Keratinocyte (primary cell): Measurements from ENCODE around the gene ZFYVE19. TPM values are rescaled to one million over a fixed set of nuclear protein-coding genes. Genes with fewer than 3 reads are reported as not detected.

Experiments
- DNase-seq: peaks from one replicate; pipeline ENCODE4 v3.0.0-alpha.2; 2011; ENCODE audit warnings: low read depth, missing footprints, low spot score
- FAIRE-seq: peaks from 2 replicates; lab custom pipeline; 2011; peaks lifted over from hg19 to GRCh38; lab: Jason Lieb, UNC
- H2AFZ ChIP-seq: 2 replicates; pipeline ENCODE4 v1.6.0; 2012; ENCODE audit warnings: low read length, control low read depth, inconsistent platforms; ENCODE audit not compliant: control insufficient read depth
- H3K27ac ChIP-seq: 2 replicates; pipeline ENCODE4 v1.5.1; 2011; ENCODE audit warnings: low read length; ENCODE audit not compliant: control insufficient read depth, insufficient read depth
- H3K27me3 ChIP-seq: 3 replicates; pipeline ENCODE4 v1.6.0; 2011; ENCODE audit warnings: low read length; ENCODE audit not compliant: control insufficient read depth, insufficient read depth; ENCODE audit errors: extremely low read depth
- H3K36me3 ChIP-seq, 2 experiments: 2 replicates in 1 of 2; 3 replicates in 1 of 2; pipeline ENCODE4 v1.5.1; 2011; ENCODE audit warnings: low read length in 2 of 2, mild to moderate bottlenecking in 1 of 2; ENCODE audit not compliant: control insufficient read depth in 2 of 2, insufficient read depth in 2 of 2; ENCODE audit errors: extremely low read depth in 1 of 2
- H3K4me1 ChIP-seq: 3 replicates; pipeline ENCODE4 v1.5.1; 2011; ENCODE audit warnings: low read length; ENCODE audit not compliant: control insufficient read depth, insufficient read depth; ENCODE audit errors: extremely low read depth
- H3K4me2 ChIP-seq: 3 replicates; pipeline ENCODE4 v1.6.0; 2011; ENCODE audit warnings: low read depth, low read length; ENCODE audit not compliant: control insufficient read depth, insufficient read depth; ENCODE audit errors: extremely low read depth
- H3K4me3 ChIP-seq, 3 experiments: fragments of 200-600 bp in 1 of 3; sonication (generic) in 1 of 3; 2 replicates in 2 of 3; 3 replicates in 1 of 3; pipeline ENCODE4 v1.5.1; 2011 to 2016; ENCODE audit warnings: low read length in 3 of 3, mild to moderate bottlenecking in 3 of 3, control low read depth in 2 of 3, inconsistent platforms in 1 of 3, low read depth in 1 of 3, mixed read lengths in 1 of 3, mixed run types in 1 of 3, moderate library complexity in 1 of 3; ENCODE audit not compliant: control insufficient read depth in 2 of 3, insufficient read depth in 2 of 3; ENCODE audit errors: extremely low read depth in 1 of 3
- H3K79me2 ChIP-seq: 2 replicates; pipeline ENCODE4 v1.6.0; 2012; ENCODE audit warnings: low read length; ENCODE audit not compliant: control insufficient read depth, insufficient read depth
- H3K9ac ChIP-seq: 3 replicates; pipeline ENCODE4 v1.6.0; 2011; ENCODE audit warnings: low read length; ENCODE audit not compliant: control insufficient read depth, insufficient read depth; ENCODE audit errors: extremely low read depth
- H3K9me1 ChIP-seq: 3 replicates; pipeline ENCODE4 v1.6.0; 2011; ENCODE audit warnings: low read length; ENCODE audit not compliant: control insufficient read depth, insufficient read depth; ENCODE audit errors: extremely low read depth
- H3K9me3 ChIP-seq: 2 replicates; pipeline ENCODE4 v1.5.1; 2012; ENCODE audit warnings: low read depth, low read length; ENCODE audit not compliant: control insufficient read depth
- H4K20me1 ChIP-seq: 3 replicates; pipeline ENCODE4 v1.6.0; 2011; ENCODE audit warnings: low read length; ENCODE audit not compliant: control insufficient read depth, insufficient read depth; ENCODE audit errors: extremely low read depth
- CTCF ChIP-seq, 3 experiments: IDR thresholded peaks in 1 of 3; conservative IDR thresholded peaks in 1 of 3; optimal IDR thresholded peaks in 1 of 3; 2 replicates in 2 of 3; 3 replicates in 1 of 3; pipeline versions ENCODE3 to v1.5.1; 2011; ENCODE audit warnings: low read length in 3 of 3, mild to moderate bottlenecking in 3 of 3, moderate library complexity in 2 of 3, control low read depth in 1 of 3, inconsistent platforms in 1 of 3; ENCODE audit not compliant: insufficient read depth in 2 of 3; ENCODE audit errors: extremely low read depth in 1 of 3
- EZH2 ChIP-seq: IDR thresholded peaks from one replicate; pipeline ENCODE4 v1.6.1; 2012; ENCODE audit warnings: inconsistent platforms, mild to moderate bottlenecking, low read length, moderate library complexity
- dilution Hi-C: fragments of 300-500 bp; cut with MboI; formaldehyde crosslinking; loops from one replicate; pipeline ENCODE4 v1.7.0; 2020; ENCODE audit warnings: low sequenced_read_pairs; ENCODE audit not compliant: extremely low pct_ligation_motif_present
- polyA plus RNA-seq, 5 experiments: library from polyadenylated mRNA; depleted of rRNA in 3 of 5; stranded (reverse) in 3 of 5; stranded (forward) in 1 of 5; unstranded in 1 of 5; fragments of >200 nt; gene quantifications; 1 replicate in 1 of 5; 2 replicates in 3 of 5; 3 replicates in 1 of 5; pipeline versions ENCODE4 v1.2.1 to v1.2.3, GENCODE V29; 2011 to 2012; ENCODE audit warnings: missing spikeins in 2 of 5, low read depth in 1 of 5, low replicate concordance in 1 of 5

ZFYVE19 gene
- polyA plus RNA-seq, 1 donor (not counting 4 experiments of a cell fraction or from before 2014, with no cell fraction given) = 19.0 TPM

GRCh38 chr15:40853241-40853890, 46.5 kb downstream of the ZFYVE19 start:
- TF ChIP-seq EZH2 = no peak
- TF ChIP-seq CTCF (optimal IDR thresholded peaks at IDR 0.05 in 1 of 3, IDR thresholded peaks at IDR 0.05 in 1 of 3, conservative IDR thresholded peaks at IDR 0.05 in 1 of 3; ENCODE audit: extremely low read depth in 1 of 3, insufficient read depth in 2 of 3, low read length in 3 of 3) = no peak
- no peak overlapping the region for H3K4me3 ChIP-seq
- peaks cover 38% of the 10 kb centered on the region for H3K79me2 ChIP-seq
- no peaks in the 10 kb centered on the region for H4K20me1 ChIP-seq
- no peaks in the 10 kb centered on the region for H3K27me3 ChIP-seq
- H3K9me1 ChIP-seq = no peaks in the 10 kb centered on the region
- peaks cover 7% of the 10 kb centered on the region for H3K4me1 ChIP-seq
- peaks cover 55 to 60% of the 10 kb centered on the region in 2 experiments for H3K36me3 ChIP-seq
- FAIRE-seq (no peak), DNase-seq (no peak)
- no peak overlapping the region for H3K4me2 ChIP-seq
- no peak overlapping the region for H3K9ac ChIP-seq
- H2AFZ ChIP-seq = no peak overlapping the region
- dilution Hi-C loops = no loop called here
- no peaks in the 10 kb centered on the region for H3K9me3 ChIP-seq
- no peak overlapping the region for H3K27ac ChIP-seq

- TF ChIP-seq EZH2 = no peak
- TF ChIP-seq CTCF (optimal IDR thresholded peaks at IDR 0.05 in 1 of 3, IDR thresholded peaks at IDR 0.05 in 1 of 3, conservative IDR thresholded peaks at IDR 0.05 in 1 of 3; ENCODE audit: extremely low read depth in 1 of 3, insufficient read depth in 2 of 3, low read length in 3 of 3) = no peak
- DNase-seq = no peak
- H3K4me1 ChIP-seq = peaks cover 7% of the 10 kb centered on the region
- FAIRE-seq = no peak
- H3K4me2 ChIP-seq = no peak overlapping the region
- no peaks in the 10 kb centered on the region for H3K9me3 ChIP-seq
- no peak overlapping the region for H2AFZ ChIP-seq
- no peaks in the 10 kb centered on the region for H3K9me1 ChIP-seq
- dilution Hi-C loops = no loop called here
- peaks cover 31% of the 10 kb centered on the region for H3K79me2 ChIP-seq
- H3K9ac ChIP-seq = no peak overlapping the region
- H4K20me1 ChIP-seq = no peaks in the 10 kb centered on the region
- H3K27ac ChIP-seq = no peak overlapping the region
- no peaks in the 10 kb centered on the region for H3K27me3 ChIP-seq
- peaks cover 56 to 64% of the 10 kb centered on the region in 2 experiments for H3K36me3 ChIP-seq
- no peak overlapping the region for H3K4me3 ChIP-seq
These were observed 47.3 kb downstream of the ZFYVE19 start for GRCh38 chr15:40854161-40854560.
